ENCODE results near the gene C1orf105.
A peak's percentile ranks its signal among the peaks of the same experiment; 100 is the strongest.
"Not testable (repeated sequence)": the region's sequence is repeated elsewhere in the genome, so short reads cannot be mapped to it uniquely, and the experiment has no call there.

The C1orf105 gene

GRCh38 chr1:172431204-172431603 lies 10.7 kb downstream of the C1orf105 start:
- CTCF ChIA-PET = interaction anchor here (1.0 to 10.2 kb wide), 6 partner anchors 11 to 429 kb away, joined by 3 to 193 read pairs (median 4); partner anchors contain the start of genes C1orf105 and PIGC
- H3K4me3 ChIP-seq (ENCODE audit: low read depth, low read length) = no peak overlapping the region
- POLR2A ChIA-PET = no interaction called here
- no peak for DNase-seq (ENCODE audit: low read depth, low spot score)
- TF ChIP-seq CTCF (IDR thresholded peaks at IDR 0.05; ENCODE audit: insufficient read depth, low read length, missing control alignments) = no peak

- no peak for TF ChIP-seq CTCF (IDR thresholded peaks at IDR 0.05; ENCODE audit: insufficient read depth, low read length, missing control alignments)
- CTCF ChIA-PET = interaction anchor here (1.2 to 10.2 kb wide), 5 partner anchors 12 to 430 kb away, joined by 3 to 193 read pairs (median 3); partner anchors contain the start of gene PIGC
- POLR2A ChIA-PET = no interaction called here
- no peak overlapping the region for H3K4me3 ChIP-seq (ENCODE audit: low read depth, low read length)
- DNase-seq (ENCODE audit: low read depth, low spot score) = no peak
Measured at GRCh38 chr1:172431721-172432192, 11.3 kb downstream of the C1orf105 start.

GRCh38 chr1:172437183-172437582 lies 16.7 kb downstream of the C1orf105 start:
- DNase-seq (ENCODE audit: low read depth, low spot score); POLR2A ChIA-PET; H3K4me3 ChIP-seq (ENCODE audit: low read depth, low read length): not testable (repeated sequence)
- CTCF ChIA-PET = interaction anchor here (1.1 kb wide), 1 partner anchor 434 kb away, joined by 5 read pairs; no protein-coding TSS in a partner anchor

- TF ChIP-seq CTCF (IDR thresholded peaks at IDR 0.05; ENCODE audit: insufficient read depth, low read length, missing control alignments) = no peak
- ChIA-PET POLR2A (no interaction called here), CTCF (interaction anchor here (1.2 to 6.5 kb wide), 10 partner anchors 9 to 641 kb away, joined by 3 to 77 read pairs (median 8); no protein-coding TSS in a partner anchor)
- H3K4me3 ChIP-seq (ENCODE audit: low read depth, low read length) = no peak overlapping the region
- DNase-seq (ENCODE audit: low read depth, low spot score) = no peak
Measured at GRCh38 chr1:172442404-172442803, 21.9 kb downstream of the C1orf105 start.

- CTCF ChIA-PET = interaction anchor here (1.0 to 6.5 kb wide), 17 partner anchors 9 to 642 kb away, joined by 3 to 77 read pairs (median 4); no protein-coding TSS in a partner anchor
- H3K4me3 ChIP-seq (ENCODE audit: low read depth, low read length) = peak overlapping the region; percentile 89
- DNase-seq (ENCODE audit: low read depth, low spot score) = no peak
- POLR2A ChIA-PET = no interaction called here
- TF ChIP-seq CTCF (IDR thresholded peaks at IDR 0.05; ENCODE audit: insufficient read depth, low read length, missing control alignments) = no peak
Measured at GRCh38 chr1:172442843-172443565, 22.5 kb downstream of the C1orf105 start.

- TF ChIP-seq CTCF (IDR thresholded peaks at IDR 0.05; ENCODE audit: insufficient read depth, low read length, missing control alignments) = peak; percentile 98
- no peak for DNase-seq (ENCODE audit: low read depth, low spot score)
- ChIA-PET POLR2A (no interaction called here), CTCF (interaction anchor here (0.7 to 6.5 kb wide), 38 partner anchors 9 to 642 kb away, joined by 3 to 77 read pairs (median 4); no protein-coding TSS in a partner anchor)
- peak within 1 kb of the TSS; percentile 89 for H3K4me3 ChIP-seq (ENCODE audit: low read depth, low read length)
Measured at GRCh38 chr1:172443666-172444453, 23.4 kb downstream of the C1orf105 start, which contains the start of gene PIGC. Gene PIGC (minus strand): TSS chr1:172444069. CDS start chr1:172442622, 1,447 bp downstream.

All from AG04449 (cell line).